GM19328 (cell line): Measurements from ENCODE around the gene AIM2.
A peak's percentile ranks its signal among the peaks of the same experiment; 100 is the strongest.

Source experiments
- ATAC-seq: cut with Tn5 transposase; IDR thresholded peaks from one replicate; pipeline ENCODE4 v1.9.1; 2021; ENCODE audit warnings: mild to moderate bottlenecking, moderate library complexity; ENCODE audit not compliant: unreplicated experiment

AIM2 gene

DNA sequence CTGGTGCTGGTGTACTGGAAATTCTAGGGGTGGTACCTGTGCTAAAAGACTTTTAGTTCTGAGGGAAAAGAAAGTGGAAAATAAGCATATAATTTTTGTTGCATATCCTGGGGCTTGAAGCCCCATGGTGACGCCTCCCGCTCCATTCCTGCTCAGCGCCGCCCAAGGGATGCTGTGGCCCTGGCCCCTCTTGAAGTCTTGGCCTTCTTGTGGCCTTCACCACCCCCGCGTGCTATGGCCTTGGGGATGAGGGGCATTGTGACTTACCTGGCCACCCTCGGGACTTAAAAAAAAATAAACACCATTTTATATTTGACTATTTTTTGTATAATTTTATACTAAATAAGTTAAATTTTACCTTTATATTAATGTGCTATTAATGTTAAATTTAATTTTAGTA, 51.5 kb downstream of the AIM2 start:
- ATAC-seq: no peak

DNA sequence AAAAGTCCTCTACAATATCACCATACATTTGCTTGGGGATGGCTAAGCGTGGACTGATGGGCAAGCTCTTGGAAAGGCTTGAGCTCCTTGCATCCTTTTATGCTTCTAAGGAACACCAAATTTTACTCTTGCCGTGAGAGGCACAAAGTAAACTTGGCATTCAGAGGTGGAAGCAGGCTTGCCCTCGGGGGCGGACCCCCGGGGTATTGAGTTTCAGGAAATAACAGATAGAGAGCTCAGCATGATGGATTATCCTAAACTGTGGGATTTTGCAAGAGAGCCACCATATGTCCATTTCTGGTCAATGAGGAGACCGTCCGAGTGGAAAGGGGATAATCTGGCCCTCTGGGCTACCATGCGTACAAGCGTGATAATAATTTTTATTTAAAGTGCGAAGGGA, 52.8 kb downstream of the AIM2 start:
- no peak for ATAC-seq

DNA sequence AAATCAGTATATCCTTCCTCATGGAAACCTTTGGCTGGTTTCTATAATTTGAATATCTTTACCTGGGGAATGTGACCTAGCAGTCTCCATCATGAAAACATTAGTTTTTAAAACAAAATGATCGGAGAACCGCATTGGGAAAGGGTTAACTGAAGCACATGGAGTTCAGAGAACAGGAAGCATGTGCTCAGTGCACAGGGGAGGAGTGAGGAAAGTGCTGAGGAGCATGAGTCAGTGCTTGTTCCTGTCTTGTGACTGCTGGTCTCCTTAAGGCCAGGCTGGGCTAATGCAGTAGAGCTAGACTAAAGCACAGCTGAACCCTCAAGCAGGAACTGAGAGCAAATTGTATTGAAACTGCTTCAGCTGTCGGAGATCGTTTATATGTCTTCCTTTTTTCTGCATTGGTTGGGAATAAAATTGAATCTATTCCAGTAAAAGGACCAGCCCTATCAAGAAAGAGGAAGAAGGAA, 61.1 kb downstream of the AIM2 start:
- peak; percentile 97 for ATAC-seq

DNA sequence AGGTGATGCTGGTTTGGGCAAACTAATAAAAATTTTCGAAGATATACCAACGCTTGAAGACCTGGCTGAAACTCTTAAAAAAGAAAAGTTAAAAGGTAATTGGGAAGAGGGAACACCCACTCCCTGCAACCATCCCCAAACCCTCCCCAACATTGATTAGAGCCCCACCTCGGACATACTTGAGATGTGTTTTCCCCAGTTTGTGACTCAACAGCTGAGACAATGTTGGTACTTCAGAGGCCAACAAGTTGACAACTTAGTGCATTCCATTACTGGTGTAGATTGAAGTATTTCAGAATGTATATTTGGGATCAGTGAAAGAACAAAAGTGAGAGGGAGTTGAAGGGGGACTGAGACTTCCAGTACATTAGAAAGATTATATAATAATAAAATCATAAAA, 61.7 kb downstream of the AIM2 start:
- ATAC-seq: no peak

DNA sequence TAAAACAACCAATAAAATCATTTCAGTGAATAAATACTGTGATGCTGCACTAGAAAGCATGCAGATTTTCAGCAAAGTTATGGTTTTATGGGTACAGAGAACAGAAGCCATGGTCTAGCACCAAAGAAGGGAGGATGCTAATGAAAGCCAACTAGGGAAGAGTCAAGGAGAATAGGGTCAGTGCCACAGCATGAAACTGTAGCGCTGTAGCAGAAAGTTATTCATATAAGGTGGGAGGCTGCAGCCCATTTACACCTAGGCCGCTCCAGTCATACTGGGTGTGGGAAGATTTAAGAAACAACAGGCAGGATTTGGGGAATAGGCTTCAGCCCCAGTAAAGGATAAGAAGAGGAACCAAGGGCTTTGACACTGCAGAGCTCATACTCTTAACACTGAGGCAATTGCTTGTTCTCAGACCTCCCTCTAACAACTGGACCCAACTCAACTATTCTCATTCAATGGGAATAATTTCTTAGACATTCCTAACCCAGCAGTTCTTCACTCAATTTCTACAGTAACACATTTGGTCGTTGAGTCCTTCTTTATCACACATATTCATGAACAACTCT, 62.5 kb downstream of the AIM2 start:
- no peak for ATAC-seq

DNA sequence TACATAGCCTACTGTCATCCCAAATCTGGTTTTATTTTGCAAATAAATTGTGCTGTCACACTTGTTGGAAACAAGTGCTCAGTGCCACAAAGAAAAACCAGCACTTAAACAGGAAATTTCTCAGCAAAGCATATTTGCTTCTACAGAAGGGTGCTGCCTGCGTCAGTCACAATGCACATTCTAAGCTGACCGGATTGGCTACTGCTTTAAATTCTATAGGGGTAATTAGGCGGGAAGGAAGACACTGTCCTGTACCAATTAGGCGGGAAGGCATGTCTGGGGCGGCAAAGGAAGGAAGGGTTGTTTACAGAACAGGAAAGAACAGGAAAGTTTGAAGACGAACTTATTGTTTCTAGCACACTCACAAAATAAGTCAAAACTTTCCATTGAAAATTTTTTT, 64.1 kb downstream of the AIM2 start:
- no peak for ATAC-seq
